CD4-positive, alpha-beta T cell (primary cell): Measurements from ENCODE around the gene LDLRAD4. TPM values are rescaled to one million over a fixed set of nuclear protein-coding genes. Genes with fewer than 3 reads are reported as not detected.
A peak's percentile ranks its signal among the peaks of the same experiment; 100 is the strongest.

Experiments used
- ATAC-seq: fragments of 200-7000 bp; cut with Tn5 transposase; one replicate; pipeline ENCODE4 v1.10.0; 2022; ENCODE audit warnings: mild to moderate bottlenecking; ENCODE audit not compliant: poor library complexity
- CTCF ChIA-PET: fragments of 350-600 bp; sonication (Branson Sonifier 250); formaldehyde crosslinking; loops from one replicate; lab custom pipeline; 2021; ENCODE audit warnings: antibody characterized with exemption, inconsistent platforms; lab: Charles Lee
- POLR2A ChIA-PET: fragments of 350-600 bp; sonication (Branson Sonifier 250); formaldehyde crosslinking; loops from one replicate; lab custom pipeline; 2021; ENCODE audit warnings: antibody characterized with exemption, inconsistent platforms; lab: Charles Lee
- DNase-seq, 14 experiments: peaks; one replicate each; pipeline ENCODE4 v3.0.0-alpha.2; 2013 to 2020; ENCODE audit warnings: mixed read lengths in 2 of 14
- H3K27ac ChIP-seq, 2 donors: one replicate each; pipeline versions ENCODE4 v1.5.1 to v1.7.0; 2013; ENCODE audit warnings: low read length in 2 of 2, low read depth in 1 of 2, mild to moderate bottlenecking in 1 of 2
- H3K27me3 ChIP-seq, 2 experiments: 1 replicate in 1 of 2; 2 replicates in 1 of 2; pipeline versions ENCODE4 v1.6.1 to v1.7.0; 2013; ENCODE audit warnings: low read length in 2 of 2, control low read depth in 1 of 2, mild to moderate bottlenecking in 1 of 2, moderate library complexity in 1 of 2; ENCODE audit not compliant: insufficient read depth in 2 of 2, control insufficient read depth in 1 of 2
- H3K36me3 ChIP-seq: one replicate; pipeline ENCODE4 v1.6.1; 2013; ENCODE audit warnings: low read length, control low read depth; ENCODE audit not compliant: insufficient read depth
- H3K4me1 ChIP-seq: one replicate; pipeline ENCODE4 v1.6.1; 2013; ENCODE audit warnings: low read length, control low read depth; ENCODE audit not compliant: insufficient read depth
- H3K4me3 ChIP-seq: one replicate; pipeline ENCODE4 v1.5.1; 2013; ENCODE audit warnings: mild to moderate bottlenecking, low read length, moderate library complexity
- H3K9me3 ChIP-seq, 2 experiments: 1 replicate in 1 of 2; 2 replicates in 1 of 2; pipeline versions ENCODE4 v1.6.1 to v1.7.0; 2013; ENCODE audit warnings: low read length in 2 of 2, mild to moderate bottlenecking in 2 of 2, control low read depth in 1 of 2, moderate library complexity in 1 of 2; ENCODE audit not compliant: control insufficient read depth in 1 of 2, insufficient read depth in 1 of 2
- H3K27ac Mint-ChIP-seq: one replicate; pipeline ENCODE4 v1.8.0; 2020; ENCODE audit warnings: mixed read lengths
- H3K27me3 Mint-ChIP-seq: one replicate; pipeline ENCODE4 v1.8.0; 2021; ENCODE audit warnings: mixed read lengths
- H3K36me3 Mint-ChIP-seq: one replicate; pipeline ENCODE4 v1.8.0; 2021; ENCODE audit warnings: low read depth, mixed read lengths
- H3K4me1 Mint-ChIP-seq: one replicate; pipeline ENCODE4 v1.8.0; 2021; ENCODE audit warnings: low read depth, mixed read lengths
- H3K4me3 Mint-ChIP-seq: one replicate; pipeline ENCODE4 v1.8.0; 2020; ENCODE audit warnings: mild to moderate bottlenecking, mixed read lengths
- H3K9me3 Mint-ChIP-seq: one replicate; pipeline ENCODE4 v1.8.0; 2020; ENCODE audit warnings: mixed read lengths
- CTCF ChIP-seq: fragments of 200-600 bp; IDR thresholded peaks from one replicate; pipeline ENCODE4 v1.8.0; 2022; ENCODE audit warnings: antibody characterized with exemption, mild to moderate bottlenecking
- intact Hi-C, 2 experiments: fragments of 100-400 bp; cut with DNase I in 1 of 2; cut with micrococcal nuclease in 1 of 2; formaldehyde crosslinking; loops; one replicate each; pipeline versions ENCODE4 v1.15.1 to v1.9.0; 2023 to 2025; cut with DNase I, micrococcal nuclease
- total RNA-seq, 174 experiments: library from RNA in 2 of 174; stranded (reverse) in 2 of 174; gene quantifications; one replicate each; pipeline ENCODE4 v1.2.3 and lab custom pipeline; 2021 to 2026

LDLRAD4 gene
- total RNA-seq, 2 experiments from 2014 or later, result 51.9 to 52.7 TPM

- DNase-seq (no peak), ATAC-seq (no peak)
- Histone ChIP-seq H3K4me3 (no peak overlapping the region), H3K4me1 (peaks cover 11% of the 10 kb centered on the region), H3K27me3 (no peaks in the 10 kb centered on the region), H3K9me3 (no peaks in the 10 kb centered on the region), H3K36me3 (no peaks in the 10 kb centered on the region), H3K27ac (no peak overlapping the region)
- intact Hi-C loops, result no loop called here
- H3K27me3 Mint-ChIP-seq, result no peaks in the 10 kb centered on the region
- ChIA-PET CTCF (no interaction called here), POLR2A (no interaction called here)
- H3K4me1 Mint-ChIP-seq, result peaks cover 24% of the 10 kb centered on the region
- no peaks in the 10 kb centered on the region for H3K9me3 Mint-ChIP-seq
- no peak for TF ChIP-seq CTCF
- H3K4me3 Mint-ChIP-seq, result no peak overlapping the region
- no peaks in the 10 kb centered on the region for H3K36me3 Mint-ChIP-seq
- H3K27ac Mint-ChIP-seq, result no peak overlapping the region
Measured at GRCh38 chr18:13357289-13357688, 138.7 kb downstream of the LDLRAD4 start.

GRCh38 chr18:13359210-13359609 is 140.7 kb downstream of the LDLRAD4 start:
- ATAC-seq, result no peak
- peak in 2 of 14 experiments; percentile 39 to 45 for DNase-seq
- no peaks in the 10 kb centered on the region for H3K27me3 Mint-ChIP-seq
- Histone ChIP-seq H3K4me1 (no peaks in the 10 kb centered on the region), H3K4me3 (no peak overlapping the region), H3K36me3 (no peaks in the 10 kb centered on the region), H3K27ac (no peak overlapping the region), H3K9me3 (no peaks in the 10 kb centered on the region), H3K27me3 (no peaks in the 10 kb centered on the region)
- H3K4me3 Mint-ChIP-seq, result no peak overlapping the region
- CTCF ChIA-PET, result no interaction called here
- no peak overlapping the region for H3K27ac Mint-ChIP-seq
- no peaks in the 10 kb centered on the region for H3K36me3 Mint-ChIP-seq
- intact Hi-C loops, result no loop called here
- no peak for TF ChIP-seq CTCF
- H3K4me1 Mint-ChIP-seq, result peaks cover 6% of the 10 kb centered on the region
- no peaks in the 10 kb centered on the region for H3K9me3 Mint-ChIP-seq
- POLR2A ChIA-PET, result no interaction called here

GRCh38 chr18:13361431-13361830 is 142.9 kb downstream of the LDLRAD4 start:
- DNase-seq (no peak), ATAC-seq (no peak)
- no peak for TF ChIP-seq CTCF
- Histone ChIP-seq H3K4me3 (no peak overlapping the region), H3K4me1 (no peaks in the 10 kb centered on the region), H3K9me3 (no peaks in the 10 kb centered on the region), H3K27me3 (no peaks in the 10 kb centered on the region), H3K27ac (no peak overlapping the region), H3K36me3 (no peaks in the 10 kb centered on the region)
- Mint-ChIP-seq H3K9me3 (no peaks in the 10 kb centered on the region), H3K27me3 (no peaks in the 10 kb centered on the region), H3K27ac (no peak overlapping the region), H3K4me1 (no peaks in the 10 kb centered on the region), H3K36me3 (no peaks in the 10 kb centered on the region), H3K4me3 (no peak overlapping the region)
- ChIA-PET POLR2A (no interaction called here), CTCF (no interaction called here)
- intact Hi-C loops, result no loop called here
